Body of pancreas (tissue), 4 donors: ENCODE measurements around the gene RASA2. TPM values are rescaled to one million over a fixed set of nuclear protein-coding genes. Genes with fewer than 3 reads are reported as not detected.

Experiments
- ATAC-seq: fragments of 150-250 bp; one replicate; pipeline ENCODE4 v1.9.1; 2016
- DNase-seq, 4 donors: peaks; one replicate each; pipeline ENCODE4 v3.0.0-alpha.2; 2019
- H3K27ac ChIP-seq, 4 donors: fragments of 200-600 bp; sonication (generic); 1 replicate in 3 of 4; 2 replicates in 1 of 4; pipeline versions ENCODE4 v1.5.1 to v1.6.1; 2016 to 2019; ENCODE audit warnings: mild to moderate bottlenecking in 1 of 4, mixed read lengths in 1 of 4, moderate library complexity in 1 of 4
- H3K27me3 ChIP-seq, 2 donors: fragments of 200-600 bp; sonication (generic); one replicate each; pipeline ENCODE4 v1.6.0; 2016; ENCODE audit warnings: mild to moderate bottlenecking in 1 of 2
- H3K36me3 ChIP-seq, 2 donors: fragments of 200-600 bp; sonication (generic); replicated peaks in 1 of 2; 2 replicates each; pipeline ENCODE4 v1.5.1; 2016; ENCODE audit warnings: low read depth in 2 of 2; ENCODE audit not compliant: insufficient read depth in 1 of 2
- H3K4me1 ChIP-seq: fragments of 200-600 bp; sonication (generic); one replicate; pipeline ENCODE4 v1.6.0; 2016
- H3K4me3 ChIP-seq, 2 donors: fragments of 200-600 bp; sonication (generic); 1 replicate in 1 of 2; 2 replicates in 1 of 2; pipeline ENCODE4 v1.5.1; 2016 to 2019
- H3K9me3 ChIP-seq, 3 donors: fragments of 200-600 bp; sonication (generic); 1 replicate in 2 of 3; 2 replicates in 1 of 3; pipeline ENCODE4 v1.5.1; 2016
- POLR2A ChIP-seq, 3 donors: fragments of 450-650 bp; IDR thresholded peaks; one replicate each; pipeline ENCODE4 v1.6.1; 2016; ENCODE audit warnings: antibody characterized with exemption in 3 of 3, mild to moderate bottlenecking in 2 of 3
- WGBS, 2 donors: methylation state at CpG; one replicate each; pipeline ENCODE4 v1.1.5; 2017; 5-methylcytosine and 5-hydroxymethylcytosine counted together
- intact Hi-C: fragments of 100-400 bp; cut with DNase I; formaldehyde crosslinking; loops from one replicate; pipeline ENCODE4 v1.15.1; 2023
- total RNA-seq, 2 donors: library from RNA; depleted of rRNA; stranded (reverse); fragments of >200 nt; gene quantifications; one replicate each; pipeline ENCODE4 v1.1.0, GENCODE V29; 2016
- TF ChIP-seq, protein P1 (sequence below), 7 experiments: fragments of 450-650 bp in 4 of 7; fragments of 200-600 bp in 3 of 7; sonication (generic) in 3 of 7; IDR thresholded peaks; one replicate each; pipeline ENCODE4 v1.5.1; 2016 to 2019; ENCODE audit warnings: antibody characterized with exemption in 7 of 7

Gene RASA2
- total RNA-seq, 2 donors from 2014 or later = 6.9 to 19.2 TPM

- WGBS, 2 donors = 74 to 81% methylated on average over 6 of the region's 6 CpGs
- Histone ChIP-seq H3K27ac (peak overlapping the region in 1 of 4 donors; percentile 47), H3K27me3 (no peaks in the 10 kb centered on the region), H3K36me3 (no peaks in the 10 kb centered on the region), H3K9me3 (no peaks in the 10 kb centered on the region), H3K4me3 (no peak overlapping the region), H3K4me1 (peaks cover 7% of the 10 kb centered on the region)
- TF ChIP-seq, protein P1, sequence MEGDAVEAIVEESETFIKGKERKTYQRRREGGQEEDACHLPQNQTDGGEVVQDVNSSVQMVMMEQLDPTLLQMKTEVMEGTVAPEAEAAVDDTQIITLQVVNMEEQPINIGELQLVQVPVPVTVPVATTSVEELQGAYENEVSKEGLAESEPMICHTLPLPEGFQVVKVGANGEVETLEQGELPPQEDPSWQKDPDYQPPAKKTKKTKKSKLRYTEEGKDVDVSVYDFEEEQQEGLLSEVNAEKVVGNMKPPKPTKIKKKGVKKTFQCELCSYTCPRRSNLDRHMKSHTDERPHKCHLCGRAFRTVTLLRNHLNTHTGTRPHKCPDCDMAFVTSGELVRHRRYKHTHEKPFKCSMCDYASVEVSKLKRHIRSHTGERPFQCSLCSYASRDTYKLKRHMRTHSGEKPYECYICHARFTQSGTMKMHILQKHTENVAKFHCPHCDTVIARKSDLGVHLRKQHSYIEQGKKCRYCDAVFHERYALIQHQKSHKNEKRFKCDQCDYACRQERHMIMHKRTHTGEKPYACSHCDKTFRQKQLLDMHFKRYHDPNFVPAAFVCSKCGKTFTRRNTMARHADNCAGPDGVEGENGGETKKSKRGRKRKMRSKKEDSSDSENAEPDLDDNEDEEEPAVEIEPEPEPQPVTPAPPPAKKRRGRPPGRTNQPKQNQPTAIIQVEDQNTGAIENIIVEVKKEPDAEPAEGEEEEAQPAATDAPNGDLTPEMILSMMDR (IDR thresholded peaks at IDR 0.05) = no peak
- no peak for TF ChIP-seq POLR2A (IDR thresholded peaks at IDR 0.05)
- intact Hi-C loops = no loop called here
- ATAC-seq (no peak), DNase-seq (peak in 2 of 4 donors; percentile 33 to 72)
These were observed 11.9 kb downstream of the RASA2 start for GRCh38 chr3:141498598-141499223.

GRCh38 chr3:141499284-141499683, 12.5 kb downstream of the RASA2 start:
- no peaks in the 10 kb centered on the region for H3K27me3 ChIP-seq
- H3K27ac ChIP-seq = peak overlapping the region in 1 of 4 donors; percentile 24
- intact Hi-C loops = no loop called here
- ATAC-seq (no peak), DNase-seq (no peak)
- H3K36me3 ChIP-seq = no peaks in the 10 kb centered on the region
- 90 to 94% methylated on average over 4 of the region's 4 CpGs for WGBS, 2 donors
- no peak overlapping the region for H3K4me3 ChIP-seq
- no peaks in the 10 kb centered on the region for H3K9me3 ChIP-seq
- TF ChIP-seq POLR2A (IDR thresholded peaks at IDR 0.05) = no peak
- TF ChIP-seq, protein P1 (IDR thresholded peaks at IDR 0.05) = no peak
- peaks cover 8% of the 10 kb centered on the region for H3K4me1 ChIP-seq

DNA sequence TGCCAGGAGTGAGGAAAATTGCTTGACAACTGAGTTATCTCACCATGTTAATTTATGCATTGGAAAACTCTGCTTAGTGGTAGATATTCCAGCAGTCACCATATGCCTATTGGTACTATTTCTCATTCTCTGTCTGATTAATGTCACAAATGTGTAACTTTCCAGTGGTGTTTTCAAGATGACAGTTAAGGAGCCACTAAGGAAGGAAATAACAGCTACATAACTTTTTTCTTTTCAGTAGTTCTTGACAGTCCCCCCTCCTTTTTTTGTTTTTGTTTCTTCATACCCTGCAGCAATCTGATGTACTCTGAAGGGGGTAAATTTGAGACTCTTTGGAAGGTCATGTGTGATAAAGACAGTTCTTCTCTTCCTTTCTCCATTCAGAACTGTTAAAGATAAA, 13.1 kb downstream of the RASA2 start:
- H3K27ac ChIP-seq = no peak overlapping the region
- no peak for TF ChIP-seq POLR2A (IDR thresholded peaks at IDR 0.05)
- TF ChIP-seq, protein P1 (IDR thresholded peaks at IDR 0.05) = no peak

DNA sequence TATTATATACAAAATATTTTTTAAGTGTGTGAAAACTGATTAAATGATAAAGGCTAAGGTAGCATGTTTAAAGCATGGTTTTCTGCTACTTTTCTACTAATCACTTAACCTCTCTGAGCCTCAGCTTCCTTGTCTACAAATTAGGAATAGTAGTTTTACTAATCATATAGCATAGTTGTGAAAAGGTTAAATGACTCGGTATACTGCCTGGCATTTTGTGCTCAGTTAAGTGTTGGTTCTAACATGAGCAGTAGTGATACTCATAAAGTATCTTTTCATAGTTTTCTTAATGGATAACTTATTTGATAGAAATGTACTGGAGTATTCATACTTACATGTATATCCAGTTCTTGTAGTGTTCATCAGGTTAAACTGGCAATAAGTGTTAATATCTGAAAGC, 13.6 kb downstream of the RASA2 start:
- no peak for DNase-seq
- Histone ChIP-seq H3K9me3 (no peaks in the 10 kb centered on the region), H3K4me1 (peaks cover 8% of the 10 kb centered on the region), H3K4me3 (no peak overlapping the region), H3K27me3 (no peaks in the 10 kb centered on the region), H3K27ac (no peak overlapping the region), H3K36me3 (no peaks in the 10 kb centered on the region)
- TF ChIP-seq, protein P1 (IDR thresholded peaks at IDR 0.05) = no peak
- no peak for TF ChIP-seq POLR2A (IDR thresholded peaks at IDR 0.05)
- WGBS, 2 donors = 86 to 92% methylated on average over 1 of the region's 1 CpG
- intact Hi-C loops = no loop called here
- ATAC-seq = no peak

More for the DNA sequence above, 13.1 kb downstream of the RASA2 start:
- Histone ChIP-seq H3K27me3 (no peaks in the 10 kb centered on the region), H3K36me3 (no peaks in the 10 kb centered on the region), H3K4me1 (peaks cover 8% of the 10 kb centered on the region), H3K4me3 (no peak overlapping the region), H3K9me3 (no peaks in the 10 kb centered on the region)
- DNase-seq (no peak), ATAC-seq (no peak)
- intact Hi-C loops = no loop called here

- ATAC-seq (no peak), DNase-seq (no peak)
- H3K36me3 ChIP-seq = no peaks in the 10 kb centered on the region
- no peaks in the 10 kb centered on the region for H3K27me3 ChIP-seq
- no peak overlapping the region for H3K4me3 ChIP-seq
- intact Hi-C loops = no loop called here
- 70 to 87% methylated on average over 3 of the region's 3 CpGs for WGBS, 2 donors
- H3K9me3 ChIP-seq = no peaks in the 10 kb centered on the region
- no peak overlapping the region for H3K27ac ChIP-seq
- H3K4me1 ChIP-seq = peaks cover 8% of the 10 kb centered on the region
- TF ChIP-seq POLR2A (IDR thresholded peaks at IDR 0.05) = no peak
- TF ChIP-seq, protein P1 (IDR thresholded peaks at IDR 0.05) = no peak
These were observed 18.3 kb downstream of the RASA2 start for GRCh38 chr3:141505166-141505565.
